ENCODE data around the gene DIS3L2. TPM values are rescaled to one million over a fixed set of nuclear protein-coding genes. Genes with fewer than 3 reads are reported as not detected.
"Not testable (repeated sequence)": the region's sequence is repeated elsewhere in the genome, so short reads cannot be mapped to it uniquely, and the experiment has no call there.

The DIS3L2 gene
- total RNA-seq, 1 donor from 2014 or later = 23.7 TPM

DNA sequence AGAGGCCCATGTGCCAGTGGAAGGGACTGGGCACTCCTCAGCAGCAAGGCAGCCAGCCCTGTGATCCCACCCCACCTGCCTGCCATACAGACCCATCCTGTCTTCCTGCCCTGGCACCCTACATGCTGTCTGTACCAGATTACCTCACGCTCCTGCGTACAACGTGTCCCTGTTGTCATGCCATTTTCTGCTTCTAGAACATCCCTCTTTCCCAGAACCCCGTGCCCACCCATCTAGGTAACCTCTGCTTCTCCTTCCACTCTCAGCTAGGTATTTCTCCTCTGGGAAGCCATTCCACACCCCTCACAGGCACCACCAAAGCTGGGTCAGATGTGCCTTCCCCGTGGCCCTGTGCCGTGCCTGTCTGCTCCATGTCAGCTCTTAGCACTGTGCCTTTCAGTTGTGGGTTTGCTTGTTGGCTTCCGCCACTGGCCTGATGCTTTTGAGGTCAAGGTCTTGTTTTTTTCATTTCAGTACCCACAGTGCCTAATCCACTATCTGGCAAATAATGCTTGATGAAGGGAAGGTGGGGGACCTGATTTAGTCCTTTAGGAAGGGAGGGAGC is 345.3 kb downstream of the DIS3L2 start:
- no peak for DNase-seq

- DNase-seq = no peak
These were observed 346.3 kb downstream of the DIS3L2 start for GRCh38 chr2:232307854-232308253.

GRCh38 chr2:232308986-232309385 is 347.5 kb downstream of the DIS3L2 start:
- no peak for DNase-seq

DNA sequence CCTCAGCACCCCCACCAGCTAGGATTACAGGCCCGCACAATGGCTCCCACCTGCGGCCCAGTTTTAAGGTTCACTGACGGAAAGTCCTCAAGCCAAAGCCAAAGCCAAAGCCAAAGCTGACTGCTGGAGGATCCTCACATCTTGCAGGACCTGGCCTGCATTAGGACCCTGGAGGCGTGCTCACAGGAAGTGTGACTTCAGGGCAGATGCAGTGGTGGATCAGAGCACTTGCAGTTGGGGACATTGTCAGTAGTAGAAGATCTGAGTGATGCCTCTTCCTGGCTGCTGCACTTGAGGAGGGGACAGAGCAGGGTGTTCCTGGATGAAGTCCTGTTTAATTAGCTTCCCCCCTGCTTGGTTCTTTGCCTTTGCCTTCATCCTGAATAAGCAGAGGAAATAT is 348.1 kb downstream of the DIS3L2 start:
- DNase-seq = no peak

DNA sequence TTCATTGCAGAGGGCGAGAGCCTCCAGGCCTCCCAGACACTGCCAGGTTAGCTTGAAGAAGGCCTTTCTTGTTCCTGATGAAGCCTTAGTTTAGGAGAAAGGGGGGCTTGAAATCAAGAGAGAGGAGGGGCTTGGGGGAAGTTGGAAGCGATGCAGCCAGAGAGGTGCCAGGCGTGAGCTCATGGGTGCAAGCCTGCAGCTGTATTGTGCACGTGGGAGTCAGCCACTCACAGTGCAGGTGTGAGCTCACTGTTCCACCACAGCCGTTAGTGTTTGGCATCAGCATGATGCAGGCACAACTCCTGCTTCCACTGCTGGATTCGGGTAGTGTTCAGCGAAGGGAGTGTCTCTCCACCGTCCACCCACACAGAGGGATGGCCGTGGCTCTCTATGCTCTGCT is 348.6 kb downstream of the DIS3L2 start:
- no peak for DNase-seq

- DNase-seq = no peak
These were observed 349.2 kb downstream of the DIS3L2 start for GRCh38 chr2:232310696-232311095.

DNA sequence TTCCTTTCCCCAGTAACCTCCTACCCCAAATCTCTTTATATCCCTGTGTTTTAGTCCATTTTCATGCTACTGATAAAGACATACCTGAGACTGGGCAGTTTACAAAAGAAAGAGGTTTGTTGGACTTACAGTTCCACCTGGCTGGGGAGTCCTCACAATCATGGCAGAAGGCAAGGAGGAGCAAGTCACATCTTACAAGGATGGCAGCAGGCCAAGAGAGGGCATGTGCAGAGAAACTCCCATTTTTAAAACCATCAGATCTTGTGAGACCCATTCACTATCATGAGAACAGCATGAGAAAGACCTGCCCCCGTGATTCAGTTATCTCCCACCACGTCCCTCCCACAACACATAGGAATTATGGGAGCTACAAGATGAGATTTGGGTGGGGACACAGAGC is 352.1 kb downstream of the DIS3L2 start:
- DNase-seq = not testable (repeated sequence)

GRCh38 chr2:232315049-232315922 is 353.8 kb downstream of the DIS3L2 start:
- DNase-seq = peak; percentile 90

GRCh38 chr2:232315923-232316299 is 354.4 kb downstream of the DIS3L2 start:
- peak; percentile 28 for DNase-seq

DNA sequence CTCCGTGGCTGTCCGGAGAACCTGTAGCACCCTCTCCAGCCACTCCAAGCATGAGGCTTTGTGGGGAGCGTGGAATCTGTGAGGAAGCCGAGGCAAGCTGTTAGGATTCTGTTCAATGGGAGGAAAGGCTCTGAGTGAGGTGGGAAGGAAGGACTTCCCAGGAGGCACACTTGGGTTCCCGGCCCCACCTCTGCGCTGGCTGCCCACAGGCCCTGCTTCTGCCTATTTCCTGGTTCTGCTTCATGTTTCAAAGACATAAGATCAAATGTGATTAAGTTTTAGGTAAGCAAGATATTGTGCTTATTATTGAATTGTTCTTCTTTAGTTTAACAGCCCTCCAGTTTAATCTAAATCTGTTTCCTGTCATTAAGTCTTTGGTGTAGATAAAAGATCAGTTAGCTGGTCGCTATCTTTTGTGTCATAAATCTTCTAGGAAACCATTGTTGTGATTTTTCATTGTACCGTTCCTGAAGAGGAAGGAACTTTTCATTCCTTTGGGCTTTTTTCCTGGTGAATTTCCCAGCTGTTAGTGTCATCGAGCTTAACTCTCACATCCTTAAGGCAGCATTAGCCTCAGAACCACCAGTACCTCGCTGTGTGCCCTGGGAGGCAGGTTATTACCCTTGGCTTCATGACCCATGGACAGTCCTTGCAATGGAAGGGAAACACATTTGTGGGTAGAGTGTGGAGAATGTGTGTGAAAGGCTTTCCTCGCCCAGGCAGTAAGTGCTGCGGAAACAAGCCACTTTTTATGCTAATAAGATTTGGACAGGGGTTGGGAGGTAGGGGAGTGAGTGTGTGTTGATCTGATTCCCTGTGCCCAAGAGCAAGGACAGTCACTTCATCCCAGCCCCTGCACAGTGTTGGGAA is 355.2 kb downstream of the DIS3L2 start:
- peak; percentile 68 for DNase-seq

DNA sequence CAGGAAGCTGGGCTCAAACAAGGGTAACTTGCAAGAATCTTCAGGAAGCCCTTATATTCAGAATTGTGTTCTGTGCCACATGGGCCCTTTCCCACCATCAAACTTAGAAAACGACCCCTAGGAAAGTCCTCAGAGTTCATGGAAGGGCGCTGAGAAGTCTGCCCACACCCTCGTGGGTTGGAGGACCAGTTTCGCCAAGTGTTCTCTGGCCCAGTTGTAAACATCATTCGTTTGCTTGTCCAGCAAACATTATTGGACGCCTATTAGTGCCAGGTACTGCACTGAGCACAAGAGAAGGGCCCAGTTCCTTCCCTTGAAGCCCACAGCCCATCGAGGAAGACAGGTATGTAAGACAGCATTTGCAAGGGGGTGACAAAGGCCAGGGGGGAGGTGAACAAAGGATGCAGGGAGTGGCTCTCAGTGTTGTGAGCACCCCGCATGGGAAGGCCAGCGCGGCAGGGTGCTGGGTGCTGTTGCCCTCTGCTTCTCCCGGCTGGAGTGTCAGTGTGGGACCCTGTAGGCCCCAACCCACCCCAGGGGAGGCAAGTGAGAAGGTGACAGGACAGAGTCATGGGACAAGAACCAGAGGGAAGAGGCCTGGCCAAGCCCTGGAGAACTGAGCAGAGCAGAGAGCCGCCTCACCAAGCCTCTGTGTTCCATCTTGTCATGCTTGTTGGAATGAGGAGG is 356.8 kb downstream of the DIS3L2 start:
- no peak for DNase-seq

GRCh38 chr2:232319067-232319802 is 357.7 kb downstream of the DIS3L2 start:
- no peak for DNase-seq

GRCh38 chr2:232319803-232320442 is 358.4 kb downstream of the DIS3L2 start:
- no peak for DNase-seq

GRCh38 chr2:232320443-232320803 is 358.9 kb downstream of the DIS3L2 start:
- DNase-seq = no peak

GRCh38 chr2:232321156-232321816 is 359.8 kb downstream of the DIS3L2 start:
- no peak for DNase-seq

GRCh38 chr2:232321817-232322559 is 360.5 kb downstream of the DIS3L2 start:
- no peak for DNase-seq

DNA sequence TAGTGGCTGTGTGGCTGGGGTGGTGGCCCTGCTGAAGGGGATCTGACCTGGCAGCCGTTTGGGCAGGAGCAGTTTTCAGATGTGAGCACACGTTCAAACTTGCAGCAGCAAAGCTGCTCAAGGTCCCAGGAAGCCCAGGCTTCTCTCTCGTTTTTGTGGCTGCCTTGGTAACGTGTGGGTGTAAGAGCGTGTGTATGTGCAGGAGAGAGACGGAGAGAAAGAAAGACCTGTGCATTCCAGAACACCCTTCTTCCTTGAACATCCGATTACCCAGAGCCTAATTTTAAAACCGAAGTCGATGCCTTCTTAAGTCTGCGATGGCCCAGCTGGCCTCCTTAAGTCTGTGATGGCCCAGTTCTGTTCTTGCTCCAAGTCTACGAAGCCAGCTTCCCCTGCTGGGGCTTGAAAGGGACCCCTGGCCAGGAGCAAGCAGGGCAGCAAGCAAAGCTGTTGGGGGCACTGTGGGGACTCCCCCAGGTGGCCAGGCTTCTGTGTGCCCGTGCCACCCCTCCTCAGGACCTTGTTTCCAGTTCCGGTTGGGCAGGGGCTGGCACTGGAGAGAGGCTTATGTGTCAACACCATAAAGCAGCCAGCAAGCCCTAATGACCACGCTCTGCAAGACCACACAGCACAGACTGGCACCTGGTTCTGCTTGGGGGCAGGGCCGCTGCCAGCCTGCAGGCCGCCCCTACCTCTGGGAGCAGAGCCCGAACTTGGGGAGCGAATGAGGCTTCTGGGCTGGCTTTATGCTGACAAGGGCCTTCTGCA is 361.2 kb downstream of the DIS3L2 start:
- no peak for DNase-seq

DNA sequence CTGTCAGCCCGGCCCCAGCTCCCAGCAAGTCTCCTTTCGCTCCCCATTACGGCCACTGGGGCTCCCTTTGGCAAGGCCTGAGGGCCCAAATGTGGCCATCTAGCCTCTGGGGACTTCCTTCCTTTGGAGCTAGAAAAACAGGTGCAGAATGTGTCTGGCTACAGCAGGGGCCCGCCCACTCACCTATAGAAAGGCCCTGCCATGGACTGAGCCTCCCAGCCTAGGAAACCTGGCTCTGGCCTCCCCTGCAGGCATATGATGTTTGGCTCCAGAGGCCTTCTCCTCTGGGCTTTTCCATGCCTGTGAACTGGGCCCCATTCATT is 361.8 kb downstream of the DIS3L2 start:
- no peak for DNase-seq

DNA sequence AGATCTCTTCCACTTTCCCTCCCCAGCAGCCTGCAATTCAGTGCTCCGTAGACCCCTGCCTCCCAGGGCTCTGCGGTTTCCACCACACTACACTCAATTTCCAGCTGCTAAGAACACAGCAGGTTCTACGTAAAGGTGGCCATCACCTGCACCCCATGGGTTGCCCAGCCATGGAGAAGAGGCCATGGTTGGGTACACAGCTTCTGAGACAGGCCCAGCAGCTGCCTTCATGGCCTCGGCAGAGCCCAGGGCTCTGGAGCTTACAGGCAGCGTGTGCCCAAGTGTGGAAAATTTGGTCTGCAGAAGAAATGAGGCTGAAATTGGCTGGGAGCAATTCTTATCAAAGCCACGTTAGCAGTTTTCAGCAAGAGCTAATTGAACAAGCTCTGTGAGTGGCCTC is 362.5 kb downstream of the DIS3L2 start:
- DNase-seq = not testable (repeated sequence)

DNA sequence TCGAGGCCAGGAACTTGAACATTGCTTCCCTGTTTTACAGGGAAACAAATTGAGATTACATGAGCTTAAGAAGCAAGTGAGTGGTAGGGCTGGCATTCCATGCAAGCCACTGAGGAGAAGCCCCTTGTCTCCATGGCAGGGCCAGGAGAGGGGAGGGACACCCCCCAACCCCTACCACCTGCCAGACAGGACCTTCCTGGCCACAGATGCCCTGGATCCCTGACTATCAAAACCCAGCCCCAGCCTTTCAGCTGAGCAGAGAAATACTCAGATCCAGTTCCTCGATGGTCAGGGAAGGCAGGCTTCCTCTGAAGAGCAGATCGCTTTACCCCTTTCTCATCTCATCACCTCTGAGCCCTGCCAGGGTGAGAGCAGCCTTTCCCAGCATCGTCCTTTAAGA is 363.3 kb downstream of the DIS3L2 start:
- no peak for DNase-seq
